LNCaP clone FGC (cell line): Measurements from ENCODE around the gene TAPBPL.
"Not testable (repeated sequence)": the region's sequence is repeated elsewhere in the genome, so short reads cannot be mapped to it uniquely, and the experiment has no call there.

Source experiments
- DNase-seq: peaks from one replicate; pipeline ENCODE4 v3.0.0-alpha.2; 2011; ENCODE audit warnings: low read depth
- H3K4me3 ChIP-seq: 2 replicates; pipeline ENCODE4 v1.5.1; 2011; ENCODE audit warnings: mild to moderate bottlenecking, low read depth, low read length, control low read depth
- CTCF ChIP-seq: IDR thresholded peaks from 2 replicates; pipeline ENCODE4 v1.5.1; 2012; ENCODE audit warnings: mild to moderate bottlenecking; ENCODE audit not compliant: control insufficient read depth, insufficient read depth; ENCODE audit errors: extremely low read depth

The TAPBPL gene

GRCh38 chr12:6464531-6464930 is 12.7 kb downstream of the TAPBPL start:
- no peak overlapping the region for H3K4me3 ChIP-seq
- no peak for DNase-seq
- TF ChIP-seq CTCF, result no peak

- no peak overlapping the region for H3K4me3 ChIP-seq
- peak; percentile 26 for DNase-seq
- peak; percentile 79 for TF ChIP-seq CTCF
Observed at GRCh38 chr12:6465467-6466183, 13.8 kb downstream of the TAPBPL start.

- DNase-seq, result no peak
- no peak for TF ChIP-seq CTCF
- H3K4me3 ChIP-seq, result no peak overlapping the region
Observed at GRCh38 chr12:6466184-6466573, 14.3 kb downstream of the TAPBPL start.

- not testable (repeated sequence) for H3K4me3 ChIP-seq, DNase-seq
Observed at GRCh38 chr12:6466751-6467150, 14.9 kb downstream of the TAPBPL start.

GRCh38 chr12:6467571-6468282 is 15.9 kb downstream of the TAPBPL start:
- not testable (repeated sequence) for H3K4me3 ChIP-seq

GRCh38 chr12:6468283-6468575 is 16.4 kb downstream of the TAPBPL start:
- no peak for TF ChIP-seq CTCF
- H3K4me3 ChIP-seq, result no peak overlapping the region
- no peak for DNase-seq

More at GRCh38 chr12:6467571-6468282, 15.9 kb downstream of the TAPBPL start:
- DNase-seq, result not testable (repeated sequence)

GRCh38 chr12:6469092-6469491 is 17.2 kb downstream of the TAPBPL start:
- DNase-seq, result no peak
- no peak overlapping the region for H3K4me3 ChIP-seq
- no peak for TF ChIP-seq CTCF
